HEK293T (cell line): Measurements from ENCODE around the gene MAP2K5.

ENCODE experiments used
- CTBP1 ChIP-seq: fragments of 450-650 bp; IDR thresholded peaks from 2 replicates; pipeline ENCODE4 v1.6.1; 2016; ENCODE audit warnings: borderline replicate concordance
- FOXA1 ChIP-seq: fragments of 450-650 bp; IDR thresholded peaks from 2 replicates; pipeline ENCODE4 v1.6.1; 2016; ENCODE audit warnings: mild to moderate bottlenecking
- FOXK2 ChIP-seq: fragments of 450-650 bp; IDR thresholded peaks from 2 replicates; pipeline ENCODE4 v1.6.1; 2016; ENCODE audit warnings: mild to moderate bottlenecking
- FOXM1 ChIP-seq: fragments of 450-650 bp; IDR thresholded peaks from 2 replicates; pipeline ENCODE4 v1.6.1; 2017; ENCODE audit warnings: mild to moderate bottlenecking, borderline replicate concordance
- SP1 ChIP-seq: fragments of 450-650 bp; IDR thresholded peaks from 2 replicates; pipeline ENCODE4 v1.6.1; 2017
- SUZ12 ChIP-seq: fragments of 450-650 bp; IDR thresholded peaks from 2 replicates; pipeline ENCODE4 v1.6.1; 2016; ENCODE audit warnings: mild to moderate bottlenecking

- TF ChIP-seq FOXK2 = no peak
- no peak for TF ChIP-seq CTBP1
- TF ChIP-seq SP1 = no peak
- TF ChIP-seq SUZ12 = no peak
- no peak for TF ChIP-seq FOXA1
- no peak for TF ChIP-seq FOXM1
Measured at GRCh38 chr15:67845974-67846373, 303.5 kb downstream of the MAP2K5 start.
